Measurements from ENCODE around the gene ZNF813. TPM values are rescaled to one million over a fixed set of nuclear protein-coding genes. Genes with fewer than 3 reads are reported as not detected.

Gene ZNF813
- polyA plus RNA-seq, 2 of the 4 experiments (the other 2 are of a cell fraction) = 0.30 to 0.78 TPM

DNA sequence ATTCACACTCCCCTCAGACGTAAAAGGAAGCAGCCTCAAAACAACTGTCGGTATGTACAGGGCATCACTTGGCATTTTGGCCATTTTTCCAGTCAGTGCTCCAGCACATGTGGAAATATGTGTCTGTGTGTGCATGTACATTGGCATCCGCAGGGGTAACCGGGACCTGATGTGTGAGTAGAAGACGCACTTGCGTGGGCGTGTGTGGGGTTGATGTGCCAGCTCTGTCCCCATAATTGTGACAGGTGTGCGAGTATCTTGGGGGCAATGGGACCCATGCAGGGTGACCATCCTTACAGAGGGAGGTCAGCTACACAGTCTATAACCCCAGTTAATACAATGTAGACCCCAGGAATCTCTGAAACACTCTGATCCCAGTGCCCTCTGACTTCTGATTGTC, 63.1 kb downstream of the ZNF813 start:
- no peak for TF ChIP-seq FOSL2 (IDR thresholded peaks at IDR 0.05)
- TF ChIP-seq FOSL2 (CRISPR knock-in tag; IDR thresholded peaks at IDR 0.05) = no peak
- no peak for TF ChIP-seq KDM5A (IDR thresholded peaks at IDR 0.05)
- no peak for TF ChIP-seq RARB (CRISPR knock-in tag; IDR thresholded peaks at IDR 0.05)
- TF ChIP-seq NPAS2 (CRISPR knock-in tag; IDR thresholded peaks at IDR 0.05; ENCODE audit: borderline replicate concordance) = no peak
- no peak for TF ChIP-seq NFE2L2 (conservative IDR thresholded peaks at IDR 0.05; ENCODE audit: low read length)
- TF ChIP-seq, protein P1, sequence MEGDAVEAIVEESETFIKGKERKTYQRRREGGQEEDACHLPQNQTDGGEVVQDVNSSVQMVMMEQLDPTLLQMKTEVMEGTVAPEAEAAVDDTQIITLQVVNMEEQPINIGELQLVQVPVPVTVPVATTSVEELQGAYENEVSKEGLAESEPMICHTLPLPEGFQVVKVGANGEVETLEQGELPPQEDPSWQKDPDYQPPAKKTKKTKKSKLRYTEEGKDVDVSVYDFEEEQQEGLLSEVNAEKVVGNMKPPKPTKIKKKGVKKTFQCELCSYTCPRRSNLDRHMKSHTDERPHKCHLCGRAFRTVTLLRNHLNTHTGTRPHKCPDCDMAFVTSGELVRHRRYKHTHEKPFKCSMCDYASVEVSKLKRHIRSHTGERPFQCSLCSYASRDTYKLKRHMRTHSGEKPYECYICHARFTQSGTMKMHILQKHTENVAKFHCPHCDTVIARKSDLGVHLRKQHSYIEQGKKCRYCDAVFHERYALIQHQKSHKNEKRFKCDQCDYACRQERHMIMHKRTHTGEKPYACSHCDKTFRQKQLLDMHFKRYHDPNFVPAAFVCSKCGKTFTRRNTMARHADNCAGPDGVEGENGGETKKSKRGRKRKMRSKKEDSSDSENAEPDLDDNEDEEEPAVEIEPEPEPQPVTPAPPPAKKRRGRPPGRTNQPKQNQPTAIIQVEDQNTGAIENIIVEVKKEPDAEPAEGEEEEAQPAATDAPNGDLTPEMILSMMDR (IDR thresholded peaks at IDR 0.05) = no peak
- no peak for TF ChIP-seq RNF2 (IDR thresholded peaks at IDR 0.05; ENCODE audit: borderline replicate concordance, low read depth)
- TF ChIP-seq MYC (IDR thresholded peaks at IDR 0.05; ENCODE audit: borderline replicate concordance, low read length) = no peak
- no peak for TF ChIP-seq EP300 (IDR thresholded peaks at IDR 0.05)
- no peak for TF ChIP-seq GATA3 (IDR thresholded peaks at IDR 0.05; ENCODE audit: borderline replicate concordance)
- no peak for TF ChIP-seq SMC3 (IDR thresholded peaks at IDR 0.05)
- TF ChIP-seq, protein P2, sequence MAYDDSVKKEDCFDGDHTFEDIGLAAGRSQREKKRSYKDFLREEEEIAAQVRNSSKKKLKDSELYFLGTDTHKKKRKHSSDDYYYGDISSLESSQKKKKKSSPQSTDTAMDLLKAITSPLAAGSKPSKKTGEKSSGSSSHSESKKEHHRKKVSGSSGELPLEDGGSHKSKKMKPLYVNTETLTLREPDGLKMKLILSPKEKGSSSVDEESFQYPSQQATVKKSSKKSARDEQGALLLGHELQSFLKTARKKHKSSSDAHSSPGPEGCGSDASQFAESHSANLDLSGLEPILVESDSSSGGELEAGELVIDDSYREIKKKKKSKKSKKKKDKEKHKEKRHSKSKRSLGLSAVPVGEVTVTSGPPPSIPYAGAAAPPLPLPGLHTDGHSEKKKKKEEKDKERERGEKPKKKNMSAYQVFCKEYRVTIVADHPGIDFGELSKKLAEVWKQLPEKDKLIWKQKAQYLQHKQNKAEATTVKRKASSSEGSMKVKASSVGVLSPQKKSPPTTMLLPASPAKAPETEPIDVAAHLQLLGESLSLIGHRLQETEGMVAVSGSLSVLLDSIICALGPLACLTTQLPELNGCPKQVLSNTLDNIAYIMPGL (CRISPR knock-in tag; IDR thresholded peaks at IDR 0.05; ENCODE audit: borderline replicate concordance) = no peak
- TF ChIP-seq ZC3H11A (IDR thresholded peaks at IDR 0.05) = no peak
- TF ChIP-seq, protein P3, sequence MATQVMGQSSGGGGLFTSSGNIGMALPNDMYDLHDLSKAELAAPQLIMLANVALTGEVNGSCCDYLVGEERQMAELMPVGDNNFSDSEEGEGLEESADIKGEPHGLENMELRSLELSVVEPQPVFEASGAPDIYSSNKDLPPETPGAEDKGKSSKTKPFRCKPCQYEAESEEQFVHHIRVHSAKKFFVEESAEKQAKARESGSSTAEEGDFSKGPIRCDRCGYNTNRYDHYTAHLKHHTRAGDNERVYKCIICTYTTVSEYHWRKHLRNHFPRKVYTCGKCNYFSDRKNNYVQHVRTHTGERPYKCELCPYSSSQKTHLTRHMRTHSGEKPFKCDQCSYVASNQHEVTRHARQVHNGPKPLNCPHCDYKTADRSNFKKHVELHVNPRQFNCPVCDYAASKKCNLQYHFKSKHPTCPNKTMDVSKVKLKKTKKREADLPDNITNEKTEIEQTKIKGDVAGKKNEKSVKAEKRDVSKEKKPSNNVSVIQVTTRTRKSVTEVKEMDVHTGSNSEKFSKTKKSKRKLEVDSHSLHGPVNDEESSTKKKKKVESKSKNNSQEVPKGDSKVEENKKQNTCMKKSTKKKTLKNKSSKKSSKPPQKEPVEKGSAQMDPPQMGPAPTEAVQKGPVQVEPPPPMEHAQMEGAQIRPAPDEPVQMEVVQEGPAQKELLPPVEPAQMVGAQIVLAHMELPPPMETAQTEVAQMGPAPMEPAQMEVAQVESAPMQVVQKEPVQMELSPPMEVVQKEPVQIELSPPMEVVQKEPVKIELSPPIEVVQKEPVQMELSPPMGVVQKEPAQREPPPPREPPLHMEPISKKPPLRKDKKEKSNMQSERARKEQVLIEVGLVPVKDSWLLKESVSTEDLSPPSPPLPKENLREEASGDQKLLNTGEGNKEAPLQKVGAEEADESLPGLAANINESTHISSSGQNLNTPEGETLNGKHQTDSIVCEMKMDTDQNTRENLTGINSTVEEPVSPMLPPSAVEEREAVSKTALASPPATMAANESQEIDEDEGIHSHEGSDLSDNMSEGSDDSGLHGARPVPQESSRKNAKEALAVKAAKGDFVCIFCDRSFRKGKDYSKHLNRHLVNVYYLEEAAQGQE (IDR thresholded peaks at IDR 0.05) = no peak
- no peak for TF ChIP-seq ZFP36 (IDR thresholded peaks at IDR 0.05; ENCODE audit: borderline replicate concordance, partially characterized antibody)
- POLR2A ChIA-PET = no interaction called here
- Histone ChIP-seq H3K27ac (no peak overlapping the region), H3K4me1 (no peaks in the 10 kb centered on the region), H3K9me3 (peaks cover 58% of the 10 kb centered on the region), H3K4me3 (no peak overlapping the region), H3K4me2 (no peak overlapping the region)
- CTCF ChIA-PET = no interaction called here
- FAIRE-seq = no peak
- WGBS (ENCODE audit: missing lambda C conversion rate) = 96% methylated on average over 8 of the region's 8 CpGs
- ATAC-seq = no peak
- no peak for DNase-seq (ENCODE audit: low read depth in 1 of 2, low spot score in 1 of 2)

DNA sequence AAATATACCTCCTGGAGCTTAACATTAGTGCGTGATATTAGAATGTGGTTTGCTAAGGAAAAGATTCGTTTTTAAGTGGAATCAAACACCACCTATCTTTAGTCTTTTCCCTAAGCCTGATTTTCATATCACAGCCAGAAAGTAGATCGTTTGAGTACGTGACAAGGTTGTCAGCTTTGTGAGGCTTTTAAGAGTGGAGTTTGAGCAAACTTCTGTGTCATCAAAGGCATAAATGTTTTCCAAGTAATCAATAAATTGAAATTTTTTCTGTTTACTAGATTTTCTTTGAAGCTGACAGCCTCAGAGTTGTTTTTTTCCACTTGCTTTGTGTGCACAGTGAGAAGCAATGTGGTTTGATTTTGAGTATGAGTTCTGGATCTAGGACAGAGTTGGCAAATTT, 63.9 kb downstream of the ZNF813 start:
- TF ChIP-seq HDAC2 (IDR thresholded peaks at IDR 0.05) (no peak), RARB (CRISPR knock-in tag; IDR thresholded peaks at IDR 0.05) (no peak), PHF8 (IDR thresholded peaks at IDR 0.05; ENCODE audit: borderline replicate concordance, low read depth) (no peak), JUNB (IDR thresholded peaks at IDR 0.05) (no peak), HEYL (CRISPR knock-in tag; IDR thresholded peaks at IDR 0.05) (no peak), POLR2AphosphoS2 (conservative IDR thresholded peaks at IDR 0.05; ENCODE audit: low read length) (no peak), EP300 (IDR thresholded peaks at IDR 0.05) (no peak), HOXB13 (CRISPR knock-in tag; IDR thresholded peaks at IDR 0.05; ENCODE audit: low read depth) (no peak)
- TF ChIP-seq, protein P4, sequence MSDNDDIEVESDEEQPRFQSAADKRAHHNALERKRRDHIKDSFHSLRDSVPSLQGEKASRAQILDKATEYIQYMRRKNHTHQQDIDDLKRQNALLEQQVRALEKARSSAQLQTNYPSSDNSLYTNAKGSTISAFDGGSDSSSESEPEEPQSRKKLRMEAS (IDR thresholded peaks at IDR 0.05) = no peak
- TF ChIP-seq, protein P5, sequence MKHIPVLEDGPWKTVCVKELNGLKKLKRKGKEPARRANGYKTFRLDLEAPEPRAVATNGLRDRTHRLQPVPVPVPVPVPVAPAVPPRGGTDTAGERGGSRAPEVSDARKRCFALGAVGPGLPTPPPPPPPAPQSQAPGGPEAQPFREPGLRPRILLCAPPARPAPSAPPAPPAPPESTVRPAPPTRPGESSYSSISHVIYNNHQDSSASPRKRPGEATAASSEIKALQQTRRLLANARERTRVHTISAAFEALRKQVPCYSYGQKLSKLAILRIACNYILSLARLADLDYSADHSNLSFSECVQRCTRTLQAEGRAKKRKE (CRISPR knock-in tag; IDR thresholded peaks at IDR 0.05; ENCODE audit: low read depth) = no peak
- TF ChIP-seq, protein P6, sequence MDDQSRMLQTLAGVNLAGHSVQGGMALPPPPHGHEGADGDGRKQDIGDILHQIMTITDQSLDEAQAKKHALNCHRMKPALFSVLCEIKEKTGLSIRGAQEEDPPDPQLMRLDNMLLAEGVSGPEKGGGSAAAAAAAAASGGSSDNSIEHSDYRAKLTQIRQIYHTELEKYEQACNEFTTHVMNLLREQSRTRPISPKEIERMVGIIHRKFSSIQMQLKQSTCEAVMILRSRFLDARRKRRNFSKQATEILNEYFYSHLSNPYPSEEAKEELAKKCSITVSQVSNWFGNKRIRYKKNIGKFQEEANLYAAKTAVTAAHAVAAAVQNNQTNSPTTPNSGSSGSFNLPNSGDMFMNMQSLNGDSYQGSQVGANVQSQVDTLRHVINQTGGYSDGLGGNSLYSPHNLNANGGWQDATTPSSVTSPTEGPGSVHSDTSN (IDR thresholded peaks at IDR 0.05) = no peak
- no peak overlapping the region for H3K27ac ChIP-seq
- H3K4me1 ChIP-seq = no peaks in the 10 kb centered on the region
- H3K9me3 ChIP-seq = peaks cover 54% of the 10 kb centered on the region
- H3K4me2 ChIP-seq = no peak overlapping the region
- FAIRE-seq = peak; percentile 13
- ATAC-seq = no peak
- H3K4me3 ChIP-seq = no peak overlapping the region
- ChIA-PET POLR2A (no interaction called here), CTCF (no interaction called here)
- DNase-seq (ENCODE audit: low read depth in 1 of 2, low spot score in 1 of 2) = no peak
- WGBS (ENCODE audit: missing lambda C conversion rate) = 78% methylated on average over 4 of the region's 4 CpGs
